GM23338 (cell line): ENCODE results near the gene CNNM2. TPM values are rescaled to one million over a fixed set of nuclear protein-coding genes. Genes with fewer than 3 reads are reported as not detected.
A peak's percentile ranks its signal among the peaks of the same experiment; 100 is the strongest.

Experiments
- ATAC-seq: fragments of 200-7000 bp; cut with Tn5 transposase; 3 replicates; pipeline ENCODE4 v1.9.1; 2020
- DNase-seq: peaks from one replicate; pipeline ENCODE4 v3.0.0-alpha.2; 2015; ENCODE audit warnings: low spot score
- H2AFZ ChIP-seq: fragments of 200-600 bp; sonication (generic); 2 replicates; pipeline ENCODE4 v1.8.0; 2016; ENCODE audit warnings: antibody characterized with exemption, mild to moderate bottlenecking, moderate library complexity
- H3F3A ChIP-seq: fragments of 200-600 bp; sonication (generic); replicated peaks from 2 replicates; pipeline ENCODE4 v1.8.0; 2017; ENCODE audit warnings: antibody characterized with exemption, mixed run types, low read depth
- H3K27ac ChIP-seq: fragments of 200-600 bp; sonication (generic); 2 replicates; pipeline ENCODE4 v1.6.1; 2016; ENCODE audit warnings: low read depth
- H3K27me3 ChIP-seq: fragments of 200-600 bp; sonication (generic); 2 replicates; pipeline ENCODE4 v1.8.0; 2016; ENCODE audit warnings: mild to moderate bottlenecking, mixed run types, moderate library complexity; ENCODE audit not compliant: insufficient read depth
- H3K36me3 ChIP-seq: fragments of 200-600 bp; sonication (generic); 2 replicates; pipeline ENCODE4 v1.8.0; 2016; ENCODE audit warnings: mild to moderate bottlenecking; ENCODE audit not compliant: insufficient read depth
- H3K4me1 ChIP-seq: fragments of 200-600 bp; sonication (generic); 2 replicates; pipeline ENCODE4 v1.8.0; 2016; ENCODE audit warnings: mild to moderate bottlenecking, moderate library complexity; ENCODE audit not compliant: insufficient read depth
- H3K4me2 ChIP-seq: fragments of 200-600 bp; sonication (generic); 2 replicates; pipeline ENCODE4 v1.7.1; 2017; ENCODE audit warnings: mixed run types
- H3K4me3 ChIP-seq: fragments of 200-600 bp; sonication (generic); 2 replicates; pipeline ENCODE4 v1.6.1; 2016; ENCODE audit warnings: mixed run types
- H3K79me2 ChIP-seq: fragments of 200-600 bp; sonication (generic); replicated peaks from 2 replicates; pipeline ENCODE4 v1.8.0; 2017; ENCODE audit warnings: mild to moderate bottlenecking; ENCODE audit not compliant: insufficient read depth
- H3K9me2 ChIP-seq: fragments of 200-600 bp; sonication (generic); 2 replicates; pipeline ENCODE4 v1.8.0; 2017; ENCODE audit not compliant: insufficient read depth
- H4K20me1 ChIP-seq: fragments of 200-600 bp; sonication (generic); replicated peaks from 2 replicates; pipeline ENCODE4 v1.8.0; 2017; ENCODE audit warnings: mild to moderate bottlenecking; ENCODE audit not compliant: insufficient read depth
- H3K27ac Mint-ChIP-seq: 2 replicates; pipeline ENCODE4 v1.8.0; 2020; ENCODE audit warnings: inconsistent platforms, mild to moderate bottlenecking, moderate library complexity, mixed read lengths
- H3K27me3 Mint-ChIP-seq: 3 replicates; pipeline ENCODE4 v1.8.0; 2022; ENCODE audit warnings: low read depth, mild to moderate bottlenecking, moderate library complexity, mixed read lengths, inconsistent platforms; ENCODE audit not compliant: insufficient read depth, poor library complexity
- H3K36me3 Mint-ChIP-seq: 3 replicates; pipeline ENCODE4 v1.8.0; 2021; ENCODE audit warnings: low read depth, mild to moderate bottlenecking, inconsistent platforms, moderate library complexity, mixed read lengths
- H3K4me1 Mint-ChIP-seq: 3 replicates; pipeline ENCODE4 v1.8.0; 2020; ENCODE audit warnings: mild to moderate bottlenecking, inconsistent platforms, mixed read lengths
- H3K4me3 Mint-ChIP-seq: 3 replicates; pipeline ENCODE4 v1.8.0; 2021; ENCODE audit warnings: moderate library complexity, mild to moderate bottlenecking, inconsistent platforms, mixed read lengths
- H3K9me3 Mint-ChIP-seq: 3 replicates; pipeline ENCODE4 v1.8.0; 2020; ENCODE audit warnings: moderate library complexity, mild to moderate bottlenecking, inconsistent platforms, mixed read lengths
- JUNB ChIP-seq: IDR thresholded peaks from one replicate; pipeline ENCODE4 v1.6.1; 2016; ENCODE audit warnings: antibody characterized with exemption; ENCODE audit not compliant: unreplicated experiment
- NANOG ChIP-seq: IDR thresholded peaks from 2 replicates; pipeline ENCODE4 v1.6.1; 2016; ENCODE audit warnings: antibody characterized with exemption, borderline replicate concordance
- STAT1 ChIP-seq: IDR thresholded peaks from one replicate; pipeline ENCODE4 v1.6.1; 2016; ENCODE audit warnings: antibody characterized with exemption; ENCODE audit not compliant: unreplicated experiment
- ZNF114 ChIP-seq: fragments of 250-450 bp; sonication (Bioruptor Pico); IDR thresholded peaks from 2 replicates; pipeline ENCODE4 v1.5.0; 2020; ENCODE audit warnings: mild to moderate bottlenecking, moderate library complexity
- ZNF331 ChIP-seq: fragments of 250-450 bp; sonication (Bioruptor Pico); IDR thresholded peaks from 2 replicates; pipeline ENCODE4 v1.5.0; 2020; ENCODE audit warnings: low read depth, mild to moderate bottlenecking, moderate library complexity
- polyA plus RNA-seq: library from polyadenylated mRNA; unstranded; fragments of >200 nt; fragmentation: Nextera tagmentation; extraction: Ambion mirVana; gene quantifications from 2 replicates; pipeline ENCODE4 v1.2.1, GENCODE V29; 2016
- total RNA-seq: library from RNA; depleted of rRNA; stranded (reverse); fragments of >200 nt; shearing (Covaris generic); gene quantifications from 2 replicates; pipeline ENCODE4 v1.2.3, GENCODE V29; 2014
- TF ChIP-seq, protein P1 (sequence below): IDR thresholded peaks from one replicate; pipeline ENCODE4 v1.6.1; 2018; ENCODE audit warnings: antibody characterized with exemption; ENCODE audit not compliant: unreplicated experiment
- TF ChIP-seq, protein P2 (sequence below): IDR thresholded peaks from 2 replicates; pipeline ENCODE4 v1.6.1; 2016; ENCODE audit warnings: antibody characterized with exemption
- TF ChIP-seq, protein P3 (sequence below): fragments of 250-450 bp; sonication (Bioruptor Pico); IDR thresholded peaks from 2 replicates; pipeline ENCODE4 v1.5.0; 2020; ENCODE audit warnings: mild to moderate bottlenecking, moderate library complexity

Gene CNNM2
- total and polyA plus RNA-seq, 2 experiments from 2014 or later = 4.5 to 31.3 TPM

DNA sequence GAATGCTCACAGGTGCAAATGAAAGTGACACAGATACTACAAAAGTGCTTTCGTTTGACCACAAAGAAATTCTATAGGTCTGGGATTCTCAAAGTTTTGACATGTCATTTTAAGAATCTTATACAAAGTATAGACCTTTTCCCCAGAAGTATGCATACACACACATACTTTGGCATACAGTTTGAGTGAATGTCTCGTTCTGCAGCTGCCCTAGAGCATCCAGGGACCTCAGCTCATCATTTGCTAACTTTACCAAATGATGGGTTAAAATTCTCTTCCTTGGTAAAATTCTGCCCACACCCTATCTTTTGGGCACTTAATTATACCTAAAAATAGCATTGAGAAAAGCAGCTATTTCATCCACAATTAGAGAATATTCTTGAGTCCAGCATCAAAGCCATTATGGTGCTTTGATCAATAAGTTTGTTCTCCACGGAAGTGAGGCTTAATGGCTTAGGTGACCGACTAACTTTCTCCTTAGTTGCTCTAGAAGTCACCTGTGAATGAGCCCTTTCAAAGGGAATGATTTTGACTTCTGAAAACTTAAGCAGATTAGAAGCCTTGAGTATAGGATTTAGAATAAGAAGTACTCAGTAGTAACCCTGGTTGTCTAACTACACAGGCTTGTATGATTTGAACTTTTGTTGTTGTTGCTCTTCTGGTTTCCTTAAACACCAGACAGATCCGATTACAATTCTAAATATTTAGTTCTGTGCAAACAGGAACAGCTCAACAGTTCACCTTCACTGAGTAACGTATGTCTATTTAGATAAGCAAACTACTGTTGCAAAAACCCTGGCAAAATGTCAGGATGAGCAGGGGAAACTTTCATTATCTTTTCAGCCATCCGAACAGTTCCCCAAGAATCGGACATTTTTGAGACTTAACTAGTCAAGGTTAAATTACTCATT is 70.6 kb downstream of the CNNM2 start:
- H3K9me3 Mint-ChIP-seq = no peaks in the 10 kb centered on the region
- H3K4me1 Mint-ChIP-seq = peaks cover 5% of the 10 kb centered on the region; the same call in 2 of the 3 replicates
- no peaks in the 10 kb centered on the region for H3K36me3 Mint-ChIP-seq
- H3K27ac ChIP-seq = peak overlapping the region; percentile 17; the same call in 1 of the 2 replicates
- H3K4me1 ChIP-seq = peaks cover 12% of the 10 kb centered on the region
- H3K4me3 Mint-ChIP-seq = no peak overlapping the region
- H3K4me2 ChIP-seq = no peak overlapping the region
- no peak for ATAC-seq
- H3F3A ChIP-seq = no peaks in the 10 kb centered on the region
- H3K79me2 ChIP-seq = peaks cover 5% of the 10 kb centered on the region
- no peak overlapping the region for H2AFZ ChIP-seq
- H4K20me1 ChIP-seq = no peaks in the 10 kb centered on the region
- no peaks in the 10 kb centered on the region for H3K9me2 ChIP-seq
- DNase-seq = no peak
- H3K27ac Mint-ChIP-seq = no peak overlapping the region
- TF ChIP-seq JUNB = no peak
- no peak for TF ChIP-seq STAT1
- H3K27me3 ChIP-seq = no peaks in the 10 kb centered on the region
- H3K4me3 ChIP-seq = no peak overlapping the region
- no peaks in the 10 kb centered on the region for H3K36me3 ChIP-seq
- no peaks in the 10 kb centered on the region for H3K27me3 Mint-ChIP-seq

DNA sequence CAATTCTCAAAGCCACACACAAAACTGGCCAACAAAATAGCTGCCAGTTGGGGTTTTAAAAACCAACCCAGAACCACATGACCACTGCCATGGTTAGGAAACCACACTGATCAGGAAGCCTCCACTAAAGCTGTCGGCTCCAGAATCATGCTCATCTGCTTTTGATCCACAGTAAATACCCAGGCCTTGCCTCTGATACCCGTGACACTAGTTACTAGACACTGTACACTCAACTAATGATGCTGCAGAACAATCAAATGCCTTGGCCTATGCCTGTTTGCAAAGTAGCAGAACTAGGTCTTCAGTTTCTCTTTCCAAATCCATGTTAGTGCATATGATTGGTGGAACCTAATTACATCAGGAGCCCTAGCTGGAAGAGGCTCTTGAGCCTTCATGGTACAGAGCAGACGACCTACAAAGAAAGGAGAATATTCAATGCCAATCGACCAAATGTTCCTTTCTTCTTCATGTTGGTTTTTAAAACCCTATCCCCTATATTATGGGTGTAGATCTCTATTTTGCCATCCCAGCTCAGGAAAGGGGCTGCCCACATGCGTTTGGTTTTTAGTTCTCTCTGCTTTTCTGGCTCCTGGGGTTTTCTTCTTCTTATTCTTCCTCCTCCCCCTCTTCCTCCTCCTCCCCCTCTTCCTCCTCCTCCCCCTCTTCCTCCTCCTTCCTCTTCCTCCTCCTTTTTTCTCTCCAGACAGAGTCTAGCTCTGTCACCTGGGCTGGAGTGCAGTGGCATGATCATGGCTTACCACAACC is 76.6 kb downstream of the CNNM2 start:
- Histone ChIP-seq H3K79me2 (no peaks in the 10 kb centered on the region), H3K27ac (no peak overlapping the region), H3K4me1 (peaks cover 23% of the 10 kb centered on the region), H3K9me2 (no peaks in the 10 kb centered on the region), H4K20me1 (no peaks in the 10 kb centered on the region), H3K27me3 (no peaks in the 10 kb centered on the region), H3K4me3 (no peak overlapping the region), H2AFZ (no peak overlapping the region), H3K4me2 (no peak overlapping the region), H3K36me3 (no peaks in the 10 kb centered on the region), H3F3A (no peaks in the 10 kb centered on the region)
- Mint-ChIP-seq H3K27ac (no peak overlapping the region), H3K4me1 (peaks cover 18% of the 10 kb centered on the region), H3K4me3 (no peak overlapping the region), H3K27me3 (peaks cover 7% of the 10 kb centered on the region), H3K36me3 (no peaks in the 10 kb centered on the region), H3K9me3 (peaks cover 15% of the 10 kb centered on the region; the same call in 2 of the 3 replicates)
- ATAC-seq = no peak
- DNase-seq = no peak
- TF ChIP-seq NANOG (no peak), ZNF114 (CRISPR knock-in tag) (no peak), ZNF331 (CRISPR knock-in tag) (no peak), JUNB (no peak), STAT1 (no peak)
- TF ChIP-seq, protein P1, sequence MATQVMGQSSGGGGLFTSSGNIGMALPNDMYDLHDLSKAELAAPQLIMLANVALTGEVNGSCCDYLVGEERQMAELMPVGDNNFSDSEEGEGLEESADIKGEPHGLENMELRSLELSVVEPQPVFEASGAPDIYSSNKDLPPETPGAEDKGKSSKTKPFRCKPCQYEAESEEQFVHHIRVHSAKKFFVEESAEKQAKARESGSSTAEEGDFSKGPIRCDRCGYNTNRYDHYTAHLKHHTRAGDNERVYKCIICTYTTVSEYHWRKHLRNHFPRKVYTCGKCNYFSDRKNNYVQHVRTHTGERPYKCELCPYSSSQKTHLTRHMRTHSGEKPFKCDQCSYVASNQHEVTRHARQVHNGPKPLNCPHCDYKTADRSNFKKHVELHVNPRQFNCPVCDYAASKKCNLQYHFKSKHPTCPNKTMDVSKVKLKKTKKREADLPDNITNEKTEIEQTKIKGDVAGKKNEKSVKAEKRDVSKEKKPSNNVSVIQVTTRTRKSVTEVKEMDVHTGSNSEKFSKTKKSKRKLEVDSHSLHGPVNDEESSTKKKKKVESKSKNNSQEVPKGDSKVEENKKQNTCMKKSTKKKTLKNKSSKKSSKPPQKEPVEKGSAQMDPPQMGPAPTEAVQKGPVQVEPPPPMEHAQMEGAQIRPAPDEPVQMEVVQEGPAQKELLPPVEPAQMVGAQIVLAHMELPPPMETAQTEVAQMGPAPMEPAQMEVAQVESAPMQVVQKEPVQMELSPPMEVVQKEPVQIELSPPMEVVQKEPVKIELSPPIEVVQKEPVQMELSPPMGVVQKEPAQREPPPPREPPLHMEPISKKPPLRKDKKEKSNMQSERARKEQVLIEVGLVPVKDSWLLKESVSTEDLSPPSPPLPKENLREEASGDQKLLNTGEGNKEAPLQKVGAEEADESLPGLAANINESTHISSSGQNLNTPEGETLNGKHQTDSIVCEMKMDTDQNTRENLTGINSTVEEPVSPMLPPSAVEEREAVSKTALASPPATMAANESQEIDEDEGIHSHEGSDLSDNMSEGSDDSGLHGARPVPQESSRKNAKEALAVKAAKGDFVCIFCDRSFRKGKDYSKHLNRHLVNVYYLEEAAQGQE = no peak
- TF ChIP-seq, protein P2, sequence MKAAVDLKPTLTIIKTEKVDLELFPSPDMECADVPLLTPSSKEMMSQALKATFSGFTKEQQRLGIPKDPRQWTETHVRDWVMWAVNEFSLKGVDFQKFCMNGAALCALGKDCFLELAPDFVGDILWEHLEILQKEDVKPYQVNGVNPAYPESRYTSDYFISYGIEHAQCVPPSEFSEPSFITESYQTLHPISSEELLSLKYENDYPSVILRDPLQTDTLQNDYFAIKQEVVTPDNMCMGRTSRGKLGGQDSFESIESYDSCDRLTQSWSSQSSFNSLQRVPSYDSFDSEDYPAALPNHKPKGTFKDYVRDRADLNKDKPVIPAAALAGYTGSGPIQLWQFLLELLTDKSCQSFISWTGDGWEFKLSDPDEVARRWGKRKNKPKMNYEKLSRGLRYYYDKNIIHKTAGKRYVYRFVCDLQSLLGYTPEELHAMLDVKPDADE = no peak
- TF ChIP-seq, protein P3, sequence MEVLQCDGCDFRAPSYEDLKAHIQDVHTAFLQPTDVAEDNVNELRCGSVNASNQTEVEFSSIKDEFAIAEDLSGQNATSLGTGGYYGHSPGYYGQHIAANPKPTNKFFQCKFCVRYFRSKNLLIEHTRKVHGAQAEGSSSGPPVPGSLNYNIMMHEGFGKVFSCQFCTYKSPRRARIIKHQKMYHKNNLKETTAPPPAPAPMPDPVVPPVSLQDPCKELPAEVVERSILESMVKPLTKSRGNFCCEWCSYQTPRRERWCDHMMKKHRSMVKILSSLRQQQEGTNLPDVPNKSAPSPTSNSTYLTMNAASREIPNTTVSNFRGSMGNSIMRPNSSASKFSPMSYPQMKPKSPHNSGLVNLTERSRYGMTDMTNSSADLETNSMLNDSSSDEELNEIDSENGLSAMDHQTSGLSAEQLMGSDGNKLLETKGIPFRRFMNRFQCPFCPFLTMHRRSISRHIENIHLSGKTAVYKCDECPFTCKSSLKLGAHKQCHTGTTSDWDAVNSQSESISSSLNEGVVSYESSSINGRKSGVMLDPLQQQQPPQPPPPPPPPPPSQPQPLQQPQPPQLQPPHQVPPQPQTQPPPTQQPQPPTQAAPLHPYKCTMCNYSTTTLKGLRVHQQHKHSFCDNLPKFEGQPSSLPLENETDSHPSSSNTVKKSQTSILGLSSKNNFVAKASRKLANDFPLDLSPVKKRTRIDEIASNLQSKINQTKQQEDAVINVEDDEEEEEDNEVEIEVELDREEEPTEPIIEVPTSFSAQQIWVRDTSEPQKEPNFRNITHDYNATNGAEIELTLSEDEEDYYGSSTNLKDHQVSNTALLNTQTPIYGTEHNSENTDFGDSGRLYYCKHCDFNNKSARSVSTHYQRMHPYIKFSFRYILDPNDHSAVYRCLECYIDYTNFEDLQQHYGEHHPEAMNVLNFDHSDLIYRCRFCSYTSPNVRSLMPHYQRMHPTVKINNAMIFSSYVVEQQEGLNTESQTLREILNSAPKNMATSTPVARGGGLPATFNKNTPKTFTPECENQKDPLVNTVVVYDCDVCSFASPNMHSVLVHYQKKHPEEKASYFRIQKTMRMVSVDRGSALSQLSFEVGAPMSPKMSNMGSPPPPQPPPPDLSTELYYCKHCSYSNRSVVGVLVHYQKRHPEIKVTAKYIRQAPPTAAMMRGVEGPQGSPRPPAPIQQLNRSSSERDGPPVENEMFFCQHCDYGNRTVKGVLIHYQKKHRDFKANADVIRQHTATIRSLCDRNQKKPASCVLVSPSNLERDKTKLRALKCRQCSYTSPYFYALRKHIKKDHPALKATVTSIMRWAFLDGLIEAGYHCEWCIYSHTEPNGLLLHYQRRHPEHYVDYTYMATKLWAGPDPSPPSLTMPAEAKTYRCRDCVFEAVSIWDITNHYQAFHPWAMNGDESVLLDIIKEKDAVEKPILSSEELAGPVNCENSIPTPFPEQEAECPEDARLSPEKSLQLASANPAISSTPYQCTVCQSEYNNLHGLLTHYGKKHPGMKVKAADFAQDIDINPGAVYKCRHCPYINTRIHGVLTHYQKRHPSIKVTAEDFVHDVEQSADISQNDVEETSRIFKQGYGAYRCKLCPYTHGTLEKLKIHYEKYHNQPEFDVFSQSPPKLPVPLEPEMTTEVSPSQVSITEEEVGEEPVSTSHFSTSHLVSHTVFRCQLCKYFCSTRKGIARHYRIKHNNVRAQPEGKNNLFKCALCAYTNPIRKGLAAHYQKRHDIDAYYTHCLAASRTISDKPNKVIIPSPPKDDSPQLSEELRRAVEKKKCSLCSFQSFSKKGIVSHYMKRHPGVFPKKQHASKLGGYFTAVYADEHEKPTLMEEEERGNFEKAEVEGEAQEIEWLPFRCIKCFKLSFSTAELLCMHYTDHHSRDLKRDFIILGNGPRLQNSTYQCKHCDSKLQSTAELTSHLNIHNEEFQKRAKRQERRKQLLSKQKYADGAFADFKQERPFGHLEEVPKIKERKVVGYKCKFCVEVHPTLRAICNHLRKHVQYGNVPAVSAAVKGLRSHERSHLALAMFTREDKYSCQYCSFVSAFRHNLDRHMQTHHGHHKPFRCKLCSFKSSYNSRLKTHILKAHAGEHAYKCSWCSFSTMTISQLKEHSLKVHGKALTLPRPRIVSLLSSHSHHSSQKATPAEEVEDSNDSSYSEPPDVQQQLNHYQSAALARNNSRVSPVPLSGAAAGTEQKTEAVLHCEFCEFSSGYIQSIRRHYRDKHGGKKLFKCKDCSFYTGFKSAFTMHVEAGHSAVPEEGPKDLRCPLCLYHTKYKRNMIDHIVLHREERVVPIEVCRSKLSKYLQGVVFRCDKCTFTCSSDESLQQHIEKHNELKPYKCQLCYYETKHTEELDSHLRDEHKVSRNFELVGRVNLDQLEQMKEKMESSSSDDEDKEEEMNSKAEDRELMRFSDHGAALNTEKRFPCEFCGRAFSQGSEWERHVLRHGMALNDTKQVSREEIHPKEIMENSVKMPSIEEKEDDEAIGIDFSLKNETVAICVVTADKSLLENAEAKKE (CRISPR knock-in tag) = no peak
